RCC 7860 (cell line): ENCODE measurements around the gene ATXN10.

Experiments
- DNase-seq: peaks from one replicate; pipeline ENCODE4 v3.0.0-alpha.2; 2015; ENCODE audit warnings: low spot score
- FAIRE-seq: peaks from 2 replicates; lab custom pipeline; 2012; peaks lifted over from hg19 to GRCh38; lab: Jason Lieb, UNC

Gene ATXN10

DNA sequence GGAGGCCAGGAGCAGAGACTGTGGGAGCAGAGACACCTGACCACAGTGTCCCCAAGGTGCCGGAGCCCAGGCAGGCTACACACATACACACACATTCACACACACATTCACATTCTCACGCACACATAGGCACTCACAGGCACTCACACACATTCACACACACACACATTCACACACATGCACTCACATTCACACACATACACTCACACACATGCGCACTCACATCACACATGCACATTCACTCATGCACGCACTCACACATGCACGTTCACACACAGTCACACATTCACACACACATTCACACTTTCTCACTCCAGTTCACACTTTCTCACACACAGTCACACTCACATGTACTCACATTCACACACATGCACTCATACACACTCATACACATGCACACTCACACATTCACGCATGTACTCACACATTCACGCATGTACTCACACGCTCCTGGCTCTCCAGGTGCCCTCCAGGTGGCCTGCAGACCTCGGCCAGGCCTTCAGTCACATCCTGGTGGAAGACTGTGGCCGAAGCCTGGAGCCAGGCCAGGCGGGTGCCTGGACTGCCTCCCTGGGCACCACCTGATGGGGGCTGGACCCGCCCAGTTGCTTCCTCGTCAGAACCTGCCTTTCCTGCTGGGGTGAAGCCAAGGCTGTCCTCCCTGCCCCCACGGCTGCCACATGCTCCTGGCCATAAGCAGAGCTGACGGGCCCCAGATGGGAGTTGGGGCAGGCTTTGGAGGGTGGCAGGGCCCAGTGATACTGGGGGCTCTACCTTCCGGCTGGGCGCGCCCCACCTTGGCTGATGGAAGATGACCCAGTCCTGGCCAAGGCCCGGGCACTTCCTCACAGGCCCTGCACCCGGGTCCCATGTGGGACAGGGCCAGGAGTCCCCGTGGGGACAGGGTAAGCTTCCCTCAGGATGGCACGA is 215.8 kb downstream of the ATXN10 start:
- no peak for DNase-seq
- no peak for FAIRE-seq

DNA sequence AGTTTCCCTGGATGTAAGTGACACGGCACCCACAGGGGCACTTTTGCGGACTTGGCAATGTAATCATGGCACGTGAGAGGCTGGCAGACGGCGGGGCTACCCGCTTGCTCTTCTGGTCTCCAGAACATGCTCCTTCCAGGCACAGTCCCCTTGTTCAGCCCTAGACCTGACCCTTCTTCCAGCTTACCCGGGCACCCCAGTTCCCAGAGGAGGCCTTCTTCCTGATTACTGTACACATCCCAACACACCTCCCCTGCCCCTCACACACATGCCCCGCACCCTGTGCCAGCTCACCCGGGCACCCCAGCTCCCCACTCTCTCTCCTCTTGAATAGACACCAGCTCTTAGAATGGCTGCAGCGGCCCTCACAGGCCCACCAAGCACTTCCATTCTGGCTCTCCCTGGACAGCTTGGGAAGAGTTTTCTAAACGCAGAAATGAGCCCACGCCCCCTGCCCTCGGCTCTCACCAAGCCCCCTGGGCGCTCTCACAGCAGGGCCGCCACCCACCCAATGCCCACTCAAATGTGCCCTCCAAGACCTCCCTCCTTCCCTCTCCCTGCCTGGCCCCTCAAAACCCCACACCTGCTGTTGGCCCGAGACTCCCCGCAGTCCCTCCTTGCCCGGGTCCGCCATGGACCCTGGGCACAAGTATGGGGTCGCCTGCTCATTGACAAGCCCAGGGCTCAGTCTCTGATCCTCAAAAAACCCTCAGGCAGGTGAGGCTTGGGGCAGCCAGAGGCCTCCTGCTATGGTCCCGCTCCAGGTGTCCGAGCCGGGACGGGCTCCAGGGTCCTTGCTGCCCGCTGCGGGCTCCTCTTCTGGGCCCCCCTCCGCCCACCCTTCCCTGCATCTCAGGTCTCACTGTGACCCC is 216.8 kb downstream of the ATXN10 start:
- DNase-seq (no peak), FAIRE-seq (no peak)

DNA sequence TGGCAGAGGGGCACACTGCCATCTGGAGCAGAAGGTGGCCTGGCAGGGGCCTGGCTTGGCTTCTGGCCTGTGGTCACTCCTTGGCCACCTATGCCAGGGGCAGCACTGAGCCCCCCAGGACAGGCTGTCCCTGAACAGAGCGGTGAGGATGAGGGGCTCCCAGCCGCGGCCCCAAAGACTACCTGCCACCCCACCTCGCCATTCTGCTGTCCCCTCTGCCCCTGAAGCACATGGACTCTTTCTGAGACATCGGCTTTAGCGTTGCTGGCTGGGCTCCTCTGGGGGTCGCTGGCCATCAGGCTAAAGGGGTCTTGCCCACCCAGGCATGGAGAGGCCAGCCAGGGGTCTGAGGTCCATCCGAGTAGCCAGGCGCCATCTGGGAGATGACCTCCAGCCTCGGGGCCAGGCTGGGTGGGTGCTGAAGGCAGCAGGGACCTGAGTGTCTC is 217.5 kb downstream of the ATXN10 start:
- DNase-seq (no peak), FAIRE-seq (no peak)

DNA sequence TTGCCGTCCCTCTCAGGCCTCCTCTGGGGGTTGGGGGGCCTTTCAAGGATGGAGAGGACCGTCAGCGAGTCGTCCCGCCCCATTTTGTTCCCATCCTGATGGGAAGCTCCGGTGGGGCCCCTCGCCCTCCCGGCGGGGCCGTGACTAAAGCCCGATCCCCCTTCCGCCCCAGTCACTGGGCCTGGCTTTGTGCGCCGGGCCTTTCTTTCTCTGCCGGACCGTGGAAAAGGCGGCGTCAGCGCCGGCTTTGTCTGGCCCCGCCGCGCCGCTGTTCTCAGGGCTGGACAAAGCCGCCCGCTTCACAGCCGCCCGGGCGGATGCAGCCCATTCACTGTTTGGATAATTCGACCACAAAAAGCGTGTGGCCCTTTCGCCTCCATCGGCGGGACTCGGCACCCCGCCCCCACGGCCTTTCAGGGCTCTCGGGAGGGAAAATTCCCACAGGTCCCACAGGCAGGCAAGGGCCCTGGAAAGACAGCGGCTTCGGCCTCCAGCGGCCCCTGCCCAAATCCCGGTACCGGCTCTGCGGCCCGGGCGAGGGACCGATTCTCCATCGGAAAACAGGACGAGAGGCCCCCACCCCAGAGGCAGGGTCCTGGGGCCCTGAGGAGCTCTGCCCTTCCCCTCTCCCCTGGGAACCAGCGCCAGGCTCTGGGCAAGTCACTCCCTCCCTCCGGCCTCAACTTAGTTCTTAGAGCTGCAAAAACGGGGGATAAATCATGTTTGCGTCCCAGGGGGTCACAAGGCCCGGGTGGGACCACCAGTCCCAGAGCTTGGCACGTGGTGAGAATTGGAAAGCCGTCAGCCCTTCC is 218.1 kb downstream of the ATXN10 start:
- no peak for FAIRE-seq

DNA sequence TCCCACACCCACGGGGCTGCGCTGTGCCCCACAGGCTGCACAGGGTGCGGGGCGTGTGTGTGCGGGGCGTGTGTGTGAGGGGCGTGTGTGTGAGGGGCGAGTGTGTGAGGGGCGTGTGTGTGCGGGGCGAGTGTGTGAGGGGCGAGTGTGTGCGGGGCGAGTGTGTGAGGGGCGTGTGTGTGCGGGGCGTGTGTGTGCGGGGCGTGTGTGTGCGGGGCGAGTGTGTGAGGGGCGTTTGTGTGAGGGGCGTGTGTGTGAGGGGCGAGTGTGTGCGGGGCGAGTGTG is 218.7 kb downstream of the ATXN10 start:
- no peak for DNase-seq
- no peak for FAIRE-seq

More for the DNA sequence above, 218.1 kb downstream of the ATXN10 start:
- DNase-seq, result no peak

DNA sequence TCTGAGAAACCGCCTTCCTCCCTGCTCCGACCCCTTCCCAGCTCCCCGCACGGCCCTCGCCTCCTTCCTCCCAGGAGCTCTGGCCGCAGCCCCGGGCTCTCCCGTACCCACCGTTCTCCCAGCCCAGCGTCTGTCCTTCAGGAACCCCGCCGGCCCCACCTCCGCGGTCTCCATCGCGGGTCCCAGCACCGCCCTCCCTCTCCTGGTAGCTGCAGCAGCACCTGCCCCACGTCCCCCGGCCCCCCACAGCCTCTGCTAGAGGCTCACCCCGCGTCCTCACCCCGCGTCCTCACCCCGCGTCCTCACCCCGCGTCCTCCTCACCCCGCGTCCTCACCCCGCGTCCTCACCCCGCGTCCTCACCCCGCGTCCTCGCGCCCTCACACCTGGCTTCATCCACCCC is 219.4 kb downstream of the ATXN10 start:
- DNase-seq (no peak), FAIRE-seq (no peak)

DNA sequence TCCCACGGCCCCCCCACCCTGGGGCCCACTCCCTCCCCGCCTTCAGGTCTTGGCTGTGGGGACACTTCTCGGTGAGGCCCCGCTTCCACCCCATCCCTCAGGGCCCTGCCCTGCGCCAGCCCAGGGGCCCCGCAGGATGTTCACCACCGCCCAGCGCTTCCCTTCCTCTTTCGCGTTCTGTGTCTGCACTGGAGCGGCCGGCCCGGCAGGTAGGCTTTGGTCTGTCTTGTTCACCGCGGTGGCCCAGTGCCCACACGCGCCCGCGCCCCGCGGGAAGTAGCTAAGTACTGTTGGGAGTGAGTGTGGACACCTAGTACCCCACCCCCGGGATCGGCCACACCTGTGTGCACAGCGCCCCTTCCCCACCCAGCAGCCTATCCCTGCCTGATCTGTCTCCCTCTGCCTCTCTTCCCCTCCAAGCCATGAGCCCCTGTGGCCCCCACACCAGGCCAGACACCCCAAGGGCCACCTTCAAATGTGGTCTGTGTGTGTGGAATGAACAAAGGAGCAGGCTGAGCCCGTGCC is 219.9 kb downstream of the ATXN10 start:
- FAIRE-seq (no peak), DNase-seq (no peak)

DNA sequence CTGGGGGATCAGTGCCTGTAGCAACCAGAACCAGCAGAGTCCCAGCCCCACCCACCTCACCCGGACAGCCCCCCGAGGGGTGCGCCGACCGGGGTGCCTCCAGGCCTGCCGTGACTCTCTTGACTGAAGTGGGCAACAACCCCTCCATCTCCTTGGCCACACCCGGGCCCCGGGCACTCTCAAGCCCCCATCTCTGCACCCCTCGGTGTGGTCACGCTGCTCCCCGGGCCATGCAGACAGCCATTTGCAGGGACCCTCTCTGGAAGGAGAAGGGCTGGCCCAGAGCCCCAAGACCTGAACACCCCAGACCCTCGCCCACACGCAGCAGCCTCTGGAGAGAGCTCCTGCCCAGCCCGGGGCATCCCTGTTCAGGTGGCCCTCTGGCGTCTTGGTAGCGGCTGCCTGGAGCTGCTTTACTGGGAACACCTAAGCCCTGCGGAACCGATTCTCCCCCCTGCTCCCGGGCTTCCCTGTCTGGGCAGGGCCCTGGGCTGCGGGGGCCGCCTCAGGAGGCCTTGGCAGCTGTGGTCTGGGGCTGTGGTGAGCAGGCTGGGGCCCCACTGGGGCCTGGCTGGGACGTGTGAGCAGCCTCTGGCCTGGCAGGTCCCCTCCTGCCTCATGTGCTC is 220.5 kb downstream of the ATXN10 start:
- DNase-seq, result no peak
- FAIRE-seq, result no peak

DNA sequence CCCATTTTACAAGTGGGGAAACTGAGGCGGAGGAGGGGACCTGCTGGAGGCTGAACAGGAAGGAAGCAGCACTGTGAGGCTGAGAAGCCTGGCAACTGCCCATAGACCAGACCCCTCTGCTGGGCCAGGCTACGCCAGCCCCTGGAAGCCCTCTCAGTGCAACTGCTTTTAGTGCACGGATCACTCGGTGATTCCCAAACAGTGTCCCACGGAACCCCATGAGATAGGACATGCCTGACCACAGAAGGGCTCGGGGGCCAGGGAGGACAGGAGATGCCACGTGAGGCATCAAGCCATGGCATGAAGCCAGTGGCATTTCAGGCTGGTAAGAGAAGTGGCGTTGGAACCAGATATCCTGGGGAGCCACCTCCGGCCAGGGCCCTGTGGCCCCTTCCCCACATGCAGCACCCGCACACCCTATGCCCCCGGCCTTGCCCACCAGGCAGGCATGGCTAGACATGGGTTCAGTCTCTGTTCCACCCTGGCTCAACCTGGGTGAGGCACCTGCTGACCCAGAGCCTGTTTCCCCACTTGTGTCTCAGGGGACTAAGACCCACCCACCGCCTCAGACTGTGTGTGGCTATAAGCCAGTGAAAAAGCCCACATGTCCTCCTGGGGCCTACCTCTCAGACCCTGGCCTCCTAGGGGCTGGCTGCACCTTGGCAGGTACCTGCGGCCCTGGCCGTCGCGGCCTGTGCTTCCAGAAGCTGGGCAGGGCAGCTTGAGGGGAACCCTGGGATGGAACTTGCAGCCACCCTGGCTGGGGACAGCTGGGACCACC is 221.2 kb downstream of the ATXN10 start:
- no peak for DNase-seq
- FAIRE-seq, result no peak

DNA sequence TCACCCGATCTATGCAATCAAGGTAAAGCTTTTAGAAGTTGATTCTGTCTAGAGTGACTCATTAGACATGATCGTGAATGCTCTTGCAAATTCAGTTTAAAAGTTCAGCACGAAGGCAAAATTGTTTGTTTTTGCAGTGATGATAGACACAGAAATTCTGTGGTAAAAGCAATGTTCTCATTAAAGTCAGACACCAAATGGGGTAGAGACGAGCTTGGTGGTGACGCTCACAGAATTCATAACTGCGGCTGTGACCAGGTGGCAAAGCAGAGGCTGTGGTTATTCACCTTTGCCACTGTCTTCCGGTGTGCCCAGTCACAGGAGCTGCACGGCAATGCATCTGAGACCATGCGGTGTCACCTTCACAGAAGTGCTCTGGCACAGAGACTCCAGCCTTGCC is 221.9 kb downstream of the ATXN10 start:
- DNase-seq, result no peak
- FAIRE-seq, result no peak
